Calu3 (cell line): ENCODE measurements around the gene TRIM10. TPM values are rescaled to one million over a fixed set of nuclear protein-coding genes. Genes with fewer than 3 reads are reported as not detected.

Source experiments
- BruUV-seq: library from RNA; stranded (reverse); fragments of 400-500 nt; replicated peaks from 2 replicates; lab custom pipeline; 2021; lab: Mats Ljungman, UMichigan
- CTCF ChIA-PET: fragments of 300-600 bp; sonication (Branson Sonifier 250); formaldehyde crosslinking; loops from one replicate; lab custom pipeline; 2022; ENCODE audit warnings: antibody characterized with exemption; lab: Charles Lee
- DNase-seq: peaks from one replicate; pipeline ENCODE4 v3.0.0; 2022
- H3K27ac Mint-ChIP-seq: one replicate; pipeline ENCODE4 v1.8.0; 2022; ENCODE audit warnings: mixed read lengths; ENCODE audit not compliant: unreplicated experiment
- H3K27me3 Mint-ChIP-seq: one replicate; pipeline ENCODE4 v1.8.0; 2022; ENCODE audit warnings: mixed read lengths; ENCODE audit not compliant: unreplicated experiment
- H3K36me3 Mint-ChIP-seq: one replicate; pipeline ENCODE4 v1.8.0; 2022; ENCODE audit warnings: mild to moderate bottlenecking, moderate library complexity, mixed read lengths; ENCODE audit not compliant: insufficient read depth, unreplicated experiment
- H3K4me1 Mint-ChIP-seq: one replicate; pipeline ENCODE4 v1.8.0; 2022; ENCODE audit warnings: mild to moderate bottlenecking, low read depth, mixed read lengths; ENCODE audit not compliant: unreplicated experiment
- H3K4me3 Mint-ChIP-seq: one replicate; pipeline ENCODE4 v1.8.0; 2022; ENCODE audit warnings: mild to moderate bottlenecking, low read depth, moderate library complexity, mixed read lengths; ENCODE audit not compliant: unreplicated experiment
- H3K9me3 Mint-ChIP-seq: one replicate; pipeline ENCODE4 v1.8.0; 2022; ENCODE audit warnings: low read depth, mixed read lengths; ENCODE audit not compliant: unreplicated experiment
- CTCF ChIP-seq: fragments of 200-600 bp; IDR thresholded peaks from one replicate; pipeline ENCODE4 v1.8.0; 2022; ENCODE audit warnings: antibody characterized with exemption; ENCODE audit not compliant: unreplicated experiment
- intact Hi-C: fragments of 100-400 bp; cut with micrococcal nuclease; formaldehyde crosslinking; loops from one replicate; pipeline ENCODE4 v1.10.0; 2022; ENCODE audit not compliant: unreplicated experiment
- total RNA-seq: library from RNA; stranded (reverse); gene quantifications from 2 replicates; pipeline ENCODE4 v1.2.3, GENCODE V29; 2022

Gene TRIM10
- total RNA-seq, 1 experiment from 2014 or later = 1.8 TPM

- TF ChIP-seq CTCF = no peak
- BruUV-seq = no TSS peak
- peaks cover 57% of the 10 kb centered on the region for H3K36me3 Mint-ChIP-seq
- H3K9me3 Mint-ChIP-seq = no peaks in the 10 kb centered on the region
- peak overlapping the region; percentile 39 for H3K4me3 Mint-ChIP-seq
- peak overlapping the region; percentile 38 for H3K27ac Mint-ChIP-seq
- no peaks in the 10 kb centered on the region for H3K27me3 Mint-ChIP-seq
- intact Hi-C loops = no loop called here
- no peak for DNase-seq
- H3K4me1 Mint-ChIP-seq = peaks cover 77% of the 10 kb centered on the region
- CTCF ChIA-PET = interaction anchor here (1.2 to 1.3 kb wide), 2 partner anchors 13 to 75 kb away, joined by 3 read pairs; no protein-coding TSS in a partner anchor
Measured at GRCh38 chr6:30206152-30206551, 45.1 kb upstream of the TRIM10 start.

GRCh38 chr6:30204116-30204515, 43.1 kb upstream of the TRIM10 start:
- H3K36me3 Mint-ChIP-seq = peaks cover 56% of the 10 kb centered on the region
- peaks cover 70% of the 10 kb centered on the region for H3K4me1 Mint-ChIP-seq
- no peaks in the 10 kb centered on the region for H3K27me3 Mint-ChIP-seq
- H3K9me3 Mint-ChIP-seq = no peaks in the 10 kb centered on the region
- CTCF ChIA-PET = interaction anchor here (0.6 kb wide), 1 partner anchor 9 kb away, joined by 3 read pairs; the partner anchor contains the start of gene TRIM26
- TF ChIP-seq CTCF = no peak
- BruUV-seq = no TSS peak
- no peak for DNase-seq
- H3K27ac Mint-ChIP-seq = no peak overlapping the region
- intact Hi-C loops = no loop called here
- H3K4me3 Mint-ChIP-seq = no peak overlapping the region

GRCh38 chr6:30202366-30202765, 41.4 kb upstream of the TRIM10 start:
- CTCF ChIA-PET = no interaction called here
- H3K9me3 Mint-ChIP-seq = no peaks in the 10 kb centered on the region
- peaks cover 53% of the 10 kb centered on the region for H3K4me1 Mint-ChIP-seq
- H3K27ac Mint-ChIP-seq = no peak overlapping the region
- intact Hi-C loops = no loop called here
- TF ChIP-seq CTCF = no peak
- no peak for DNase-seq
- H3K4me3 Mint-ChIP-seq = no peak overlapping the region
- peaks cover 52% of the 10 kb centered on the region for H3K36me3 Mint-ChIP-seq
- no TSS peak for BruUV-seq
- H3K27me3 Mint-ChIP-seq = no peaks in the 10 kb centered on the region

- Mint-ChIP-seq H3K27ac (no peak overlapping the region), H3K4me3 (no peak overlapping the region), H3K36me3 (peaks cover 46% of the 10 kb centered on the region), H3K4me1 (peaks cover 36% of the 10 kb centered on the region), H3K9me3 (no peaks in the 10 kb centered on the region), H3K27me3 (no peaks in the 10 kb centered on the region)
- no TSS peak for BruUV-seq
- CTCF ChIA-PET = no interaction called here
- no peak for DNase-seq
- intact Hi-C loops = no loop called here
- no peak for TF ChIP-seq CTCF
Measured at GRCh38 chr6:30200551-30201281, 39.7 kb upstream of the TRIM10 start.
